ENCODE data around the gene ADAMTSL4.

The ADAMTSL4 gene

GRCh38 chr1:150550222-150551050 is 1.2 kb downstream of the ADAMTSL4 start:
- H3K27me3 ChIP-seq (ENCODE audit: control insufficient read depth, insufficient read depth, low read length), result peaks cover 21% of the 10 kb centered on the region
- H3K4me1 ChIP-seq (ENCODE audit: control insufficient read depth, insufficient read depth, low read length), result peaks cover 10% of the 10 kb centered on the region; the same call in 1 of the 2 replicates
- no peak overlapping the region for H3K9ac ChIP-seq (ENCODE audit: low read depth, low read length)
- H3K27ac ChIP-seq (ENCODE audit: low read depth, low read length), result no peak overlapping the region
- H3K4me3 ChIP-seq (ENCODE audit: low read depth, low read length), result no peak overlapping the region
- no peaks in the 10 kb centered on the region for H3K9me3 ChIP-seq (ENCODE audit: control insufficient read depth, insufficient read depth, low read length)
- 0 out of 2 replicates have a peak, but pooled peaks cover 1% of the 10 kb centered on the region for H3K36me3 ChIP-seq (ENCODE audit: control insufficient read depth, insufficient read depth, low read length)

- Histone ChIP-seq H3K27ac (ENCODE audit: low read depth, low read length) (no peak overlapping the region), H3K9ac (ENCODE audit: low read depth, low read length) (no peak overlapping the region), H3K4me1 (ENCODE audit: control insufficient read depth, insufficient read depth, low read length) (peaks cover 14% of the 10 kb centered on the region; the same call in 1 of the 2 replicates)
These were observed 2.0 kb downstream of the ADAMTSL4 start for GRCh38 chr1:150551051-150551783.

GRCh38 chr1:150551784-150552127 is 2.5 kb downstream of the ADAMTSL4 start:
- Histone ChIP-seq H3K9me3 (ENCODE audit: control insufficient read depth, insufficient read depth, low read length) (no peaks in the 10 kb centered on the region), H3K27ac (ENCODE audit: low read depth, low read length) (no peak overlapping the region), H3K27me3 (ENCODE audit: control insufficient read depth, insufficient read depth, low read length) (peaks cover 21% of the 10 kb centered on the region), H3K4me3 (ENCODE audit: low read depth, low read length) (no peak overlapping the region), H3K9ac (ENCODE audit: low read depth, low read length) (no peak overlapping the region), H3K4me1 (ENCODE audit: control insufficient read depth, insufficient read depth, low read length) (peaks cover 16% of the 10 kb centered on the region; the same call in 1 of the 2 replicates), H3K36me3 (ENCODE audit: control insufficient read depth, insufficient read depth, low read length) (0 out of 2 replicates have a peak, but pooled peaks cover 3% of the 10 kb centered on the region)

More at GRCh38 chr1:150551051-150551783, 2.0 kb downstream of the ADAMTSL4 start:
- H3K4me3 ChIP-seq (ENCODE audit: low read depth, low read length), result no peak overlapping the region
- H3K9me3 ChIP-seq (ENCODE audit: control insufficient read depth, insufficient read depth, low read length), result no peaks in the 10 kb centered on the region
- H3K27me3 ChIP-seq (ENCODE audit: control insufficient read depth, insufficient read depth, low read length), result peaks cover 21% of the 10 kb centered on the region
- 0 out of 2 replicates have a peak, but pooled peaks cover 3% of the 10 kb centered on the region for H3K36me3 ChIP-seq (ENCODE audit: control insufficient read depth, insufficient read depth, low read length)

- no peak overlapping the region for H3K9ac ChIP-seq (ENCODE audit: low read depth, low read length)
- no peak overlapping the region for H3K4me3 ChIP-seq (ENCODE audit: low read depth, low read length)
- H3K9me3 ChIP-seq (ENCODE audit: control insufficient read depth, insufficient read depth, low read length), result no peaks in the 10 kb centered on the region
- peaks cover 16% of the 10 kb centered on the region; the same call in 1 of the 2 replicates for H3K4me1 ChIP-seq (ENCODE audit: control insufficient read depth, insufficient read depth, low read length)
- H3K27me3 ChIP-seq (ENCODE audit: control insufficient read depth, insufficient read depth, low read length), result peaks cover 21% of the 10 kb centered on the region
- H3K36me3 ChIP-seq (ENCODE audit: control insufficient read depth, insufficient read depth, low read length), result 0 out of 2 replicates have a peak, but pooled peaks cover 3% of the 10 kb centered on the region
- no peak overlapping the region for H3K27ac ChIP-seq (ENCODE audit: low read depth, low read length)
These were observed 3.1 kb downstream of the ADAMTSL4 start for GRCh38 chr1:150552128-150552910.

- H3K4me1 ChIP-seq (ENCODE audit: control insufficient read depth, insufficient read depth, low read length), result peaks cover 16% of the 10 kb centered on the region; the same call in 1 of the 2 replicates
- H3K9me3 ChIP-seq (ENCODE audit: control insufficient read depth, insufficient read depth, low read length), result no peaks in the 10 kb centered on the region
- no peak overlapping the region for H3K9ac ChIP-seq (ENCODE audit: low read depth, low read length)
- H3K27me3 ChIP-seq (ENCODE audit: control insufficient read depth, insufficient read depth, low read length), result peaks cover 21% of the 10 kb centered on the region
- 0 out of 2 replicates have a peak, but pooled peaks cover 3% of the 10 kb centered on the region for H3K36me3 ChIP-seq (ENCODE audit: control insufficient read depth, insufficient read depth, low read length)
- H3K27ac ChIP-seq (ENCODE audit: low read depth, low read length), result no peak overlapping the region
- no peak overlapping the region for H3K4me3 ChIP-seq (ENCODE audit: low read depth, low read length)
These were observed 3.7 kb downstream of the ADAMTSL4 start for GRCh38 chr1:150552911-150553289.

GRCh38 chr1:150553392-150554085 is 4.3 kb downstream of the ADAMTSL4 start:
- no peaks in the 10 kb centered on the region for H3K9me3 ChIP-seq (ENCODE audit: control insufficient read depth, insufficient read depth, low read length)
- no peak overlapping the region for H3K4me3 ChIP-seq (ENCODE audit: low read depth, low read length)
- 0 out of 2 replicates have a peak, but pooled peaks cover 3% of the 10 kb centered on the region for H3K36me3 ChIP-seq (ENCODE audit: control insufficient read depth, insufficient read depth, low read length)
- peaks cover 18% of the 10 kb centered on the region for H3K27me3 ChIP-seq (ENCODE audit: control insufficient read depth, insufficient read depth, low read length)
- no peak overlapping the region for H3K27ac ChIP-seq (ENCODE audit: low read depth, low read length)
- peaks cover 15% of the 10 kb centered on the region; the same call in 1 of the 2 replicates for H3K4me1 ChIP-seq (ENCODE audit: control insufficient read depth, insufficient read depth, low read length)
- no peak overlapping the region for H3K9ac ChIP-seq (ENCODE audit: low read depth, low read length)

- H3K9me3 ChIP-seq (ENCODE audit: control insufficient read depth, insufficient read depth, low read length), result no peaks in the 10 kb centered on the region
- H3K4me3 ChIP-seq (ENCODE audit: low read depth, low read length), result no peak overlapping the region
- 0 out of 2 replicates have a peak, but pooled peaks cover 3% of the 10 kb centered on the region for H3K36me3 ChIP-seq (ENCODE audit: control insufficient read depth, insufficient read depth, low read length)
- no peak overlapping the region for H3K27ac ChIP-seq (ENCODE audit: low read depth, low read length)
- peaks cover 14% of the 10 kb centered on the region for H3K27me3 ChIP-seq (ENCODE audit: control insufficient read depth, insufficient read depth, low read length)
- no peak overlapping the region for H3K9ac ChIP-seq (ENCODE audit: low read depth, low read length)
- H3K4me1 ChIP-seq (ENCODE audit: control insufficient read depth, insufficient read depth, low read length), result peaks cover 15% of the 10 kb centered on the region; the same call in 1 of the 2 replicates
These were observed 4.9 kb downstream of the ADAMTSL4 start for GRCh38 chr1:150554086-150554452.

GRCh38 chr1:150555198-150555970 is 6.2 kb downstream of the ADAMTSL4 start:
- H3K4me1 ChIP-seq (ENCODE audit: control insufficient read depth, insufficient read depth, low read length), result peaks cover 19% of the 10 kb centered on the region
- no peaks in the 10 kb centered on the region for H3K9me3 ChIP-seq (ENCODE audit: control insufficient read depth, insufficient read depth, low read length)
- no peak overlapping the region for H3K4me3 ChIP-seq (ENCODE audit: low read depth, low read length)
- H3K9ac ChIP-seq (ENCODE audit: low read depth, low read length), result no peak overlapping the region
- H3K27ac ChIP-seq (ENCODE audit: low read depth, low read length), result no peak overlapping the region
- 0 out of 2 replicates have a peak, but pooled peaks cover 3% of the 10 kb centered on the region for H3K36me3 ChIP-seq (ENCODE audit: control insufficient read depth, insufficient read depth, low read length)
- peaks cover 6% of the 10 kb centered on the region; the same call in 1 of the 2 replicates for H3K27me3 ChIP-seq (ENCODE audit: control insufficient read depth, insufficient read depth, low read length)

GRCh38 chr1:150555971-150556865 is 7.0 kb downstream of the ADAMTSL4 start:
- no peaks in the 10 kb centered on the region for H3K9me3 ChIP-seq (ENCODE audit: control insufficient read depth, insufficient read depth, low read length)
- H3K4me3 ChIP-seq (ENCODE audit: low read depth, low read length), result no peak overlapping the region
- H3K27ac ChIP-seq (ENCODE audit: low read depth, low read length), result no peak overlapping the region
- H3K4me1 ChIP-seq (ENCODE audit: control insufficient read depth, insufficient read depth, low read length), result peaks cover 23% of the 10 kb centered on the region
- H3K36me3 ChIP-seq (ENCODE audit: control insufficient read depth, insufficient read depth, low read length), result 0 out of 2 replicates have a peak, but pooled peaks cover 3% of the 10 kb centered on the region
- H3K9ac ChIP-seq (ENCODE audit: low read depth, low read length), result no peak overlapping the region
- H3K27me3 ChIP-seq (ENCODE audit: control insufficient read depth, insufficient read depth, low read length), result peaks cover 2% of the 10 kb centered on the region; the same call in 1 of the 2 replicates
